ENCODE data around the gene FNDC1.
A peak's percentile ranks its signal among the peaks of the same experiment; 100 is the strongest.
"Not testable (repeated sequence)": the region's sequence is repeated elsewhere in the genome, so short reads cannot be mapped to it uniquely, and the experiment has no call there.

FNDC1 gene

DNA sequence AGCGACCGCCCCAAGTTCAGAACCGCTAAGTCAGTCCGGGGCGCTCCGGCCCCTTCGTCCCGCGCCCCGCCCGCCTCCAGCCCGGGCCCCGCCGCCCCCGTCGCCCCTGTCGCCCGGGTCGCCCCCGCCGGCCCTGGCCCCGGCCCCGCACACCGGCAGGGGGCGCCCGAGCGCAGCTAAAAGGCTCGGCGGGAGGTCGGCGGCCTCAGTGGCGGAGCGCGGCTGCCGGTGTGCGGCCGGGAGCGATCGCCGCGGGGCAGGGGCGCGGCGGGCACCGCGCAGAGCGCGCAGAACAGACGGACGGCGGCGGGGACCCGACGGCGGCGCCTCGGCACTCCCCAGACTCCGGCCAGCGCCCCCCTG is at the start of gene FNDC1:
Gene FNDC1 (plus strand): TSS at position 208 of the 363 bp plus-strand sequence. CDS start 197 bp downstream, outside the sequence.
- no peak for DNase-seq

- no peak for DNase-seq
These were observed 49.4 kb upstream of the FNDC1 start for GRCh38 chr6:159119791-159120190.

DNA sequence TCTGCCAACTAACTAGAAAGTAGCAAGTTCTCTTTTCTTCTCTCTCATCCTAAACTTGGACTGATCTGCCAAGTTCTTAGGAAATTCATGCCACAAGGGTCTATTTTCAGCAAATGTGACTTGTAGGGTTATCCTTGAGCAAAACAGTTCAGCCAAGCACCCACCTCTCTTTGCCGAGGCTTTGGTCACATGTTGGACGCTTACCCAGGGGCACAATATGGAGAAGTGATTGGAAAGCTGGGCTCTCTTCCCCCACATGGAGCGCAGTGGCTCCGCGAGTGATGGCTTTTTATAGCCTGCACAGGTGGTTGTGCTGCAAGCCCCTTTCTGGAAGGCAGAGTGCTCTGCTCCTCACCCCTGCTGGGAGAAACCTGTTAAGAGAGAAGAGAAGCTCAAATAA is 47.7 kb upstream of the FNDC1 start:
- DNase-seq, result no peak

GRCh38 chr6:159122453-159122852 is 46.7 kb upstream of the FNDC1 start:
- no peak for DNase-seq

GRCh38 chr6:159123831-159124230 is 45.4 kb upstream of the FNDC1 start:
- DNase-seq, result not testable (repeated sequence)

DNA sequence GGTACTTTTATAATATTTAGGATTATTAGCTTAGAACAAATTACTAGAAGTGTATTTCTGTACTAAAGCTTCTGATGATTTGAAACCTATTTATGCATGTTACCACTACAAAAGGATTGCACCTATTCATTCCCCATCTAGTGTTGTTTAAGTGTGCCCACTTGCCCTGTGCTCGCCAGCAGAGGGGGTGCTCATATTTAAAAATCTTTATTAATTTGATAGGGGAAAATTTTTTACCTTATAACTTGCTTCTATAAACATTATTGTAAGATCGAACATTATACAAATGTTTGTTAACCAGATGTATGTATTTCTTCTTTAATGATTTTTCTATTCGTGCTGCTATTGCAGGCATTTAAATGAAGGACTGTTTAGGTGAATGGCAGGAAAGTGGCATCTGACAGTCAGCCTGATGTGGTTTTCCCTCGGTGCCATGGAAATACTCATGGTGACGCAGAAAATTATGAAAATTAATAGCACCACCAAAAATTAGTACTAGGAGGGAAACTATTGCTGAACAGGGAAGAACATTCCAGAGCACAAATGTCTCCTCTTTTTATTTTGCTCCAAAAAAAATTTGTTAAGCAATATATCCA is 44.1 kb upstream of the FNDC1 start:
- no peak for DNase-seq

DNA sequence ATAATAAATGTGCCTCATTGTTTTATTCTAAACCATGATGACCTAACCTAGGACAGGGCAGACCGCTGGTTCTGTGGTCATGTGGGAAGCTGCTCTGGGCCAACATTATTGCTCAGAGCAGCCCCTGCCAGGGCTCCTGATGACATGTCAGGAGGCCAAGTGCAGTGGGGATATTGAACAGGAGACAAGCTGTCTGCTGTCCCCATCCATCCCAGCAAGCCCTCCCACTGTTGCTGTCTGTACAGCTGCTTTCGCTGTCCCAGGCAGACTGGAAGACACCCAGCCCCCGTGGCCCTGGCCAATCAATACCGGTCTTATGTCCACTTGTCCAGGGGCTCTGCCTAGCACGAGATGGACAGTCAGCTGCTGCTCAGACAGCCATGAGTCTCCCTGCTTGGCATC is 43.2 kb upstream of the FNDC1 start:
- DNase-seq, result no peak

DNA sequence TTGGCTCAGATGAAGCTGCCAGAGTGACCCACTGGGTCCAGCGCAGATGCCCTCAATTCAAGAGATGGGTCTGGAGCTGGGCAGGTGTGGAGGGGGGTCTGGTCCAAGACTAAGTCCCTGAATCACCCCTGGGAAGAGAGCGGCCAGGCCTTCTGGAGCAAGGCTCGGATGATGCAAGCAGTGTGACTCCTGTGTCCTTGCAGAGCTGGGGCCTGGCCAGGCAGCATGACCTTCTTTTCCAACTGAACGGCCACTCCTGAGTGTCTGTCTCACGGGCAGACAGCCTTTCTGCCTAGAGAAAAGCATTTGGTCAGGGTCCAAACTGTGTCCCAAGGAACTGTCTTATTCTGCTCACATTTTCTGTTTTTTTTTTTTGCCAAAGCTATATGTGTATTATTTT is 42.6 kb upstream of the FNDC1 start:
- DNase-seq, result no peak

- no peak for DNase-seq
These were observed 41.5 kb upstream of the FNDC1 start for GRCh38 chr6:159127701-159128100.

DNA sequence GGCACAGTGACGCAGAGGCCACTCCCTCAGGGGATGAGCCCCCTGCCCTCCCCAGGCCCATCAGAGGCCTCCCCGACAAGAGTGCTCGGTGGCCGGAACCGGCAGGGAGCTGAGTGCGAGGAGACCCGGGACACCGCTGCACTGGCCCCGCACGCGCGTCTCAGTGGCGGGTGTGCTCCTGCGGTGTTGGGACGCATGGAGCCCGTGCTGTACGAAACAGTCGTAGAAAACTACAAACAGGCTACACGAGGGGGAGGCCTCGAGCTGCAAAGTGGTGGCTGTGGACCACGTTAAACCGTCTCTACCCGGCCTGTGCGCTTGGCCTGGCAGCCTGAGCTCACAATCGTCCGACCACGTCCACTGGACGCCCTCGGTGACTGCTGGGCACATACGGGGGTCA is 40.2 kb upstream of the FNDC1 start:
- no peak for DNase-seq

- no peak for DNase-seq
These were observed 38.4 kb upstream of the FNDC1 start for GRCh38 chr6:159130846-159131245.

GRCh38 chr6:159131709-159132108 is 37.5 kb upstream of the FNDC1 start:
- no peak for DNase-seq

- no peak for DNase-seq
These were observed 36.5 kb upstream of the FNDC1 start for GRCh38 chr6:159132664-159133063.

GRCh38 chr6:159134701-159135364 is 34.4 kb upstream of the FNDC1 start:
- DNase-seq, result peak in 1 of 2 donors; percentile 48

DNA sequence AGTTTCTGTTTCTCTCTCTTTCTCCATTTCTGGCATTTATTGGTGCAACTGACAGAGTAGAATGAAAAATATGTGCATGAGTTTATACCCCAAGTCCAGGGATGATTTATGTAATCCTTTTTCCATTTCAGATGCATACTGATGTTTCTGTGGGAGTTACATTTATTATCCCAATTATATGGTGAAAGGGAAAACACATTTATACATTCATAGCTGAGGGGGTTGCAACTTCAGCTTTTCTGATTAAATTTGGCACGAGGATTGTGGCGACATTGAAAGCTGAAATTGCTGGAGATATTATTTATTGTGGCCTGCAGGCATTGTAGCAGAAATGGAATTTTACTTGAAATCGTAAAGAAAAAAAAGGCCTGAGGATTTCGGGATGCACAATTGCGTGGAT is 31.5 kb upstream of the FNDC1 start:
- no peak for DNase-seq

DNA sequence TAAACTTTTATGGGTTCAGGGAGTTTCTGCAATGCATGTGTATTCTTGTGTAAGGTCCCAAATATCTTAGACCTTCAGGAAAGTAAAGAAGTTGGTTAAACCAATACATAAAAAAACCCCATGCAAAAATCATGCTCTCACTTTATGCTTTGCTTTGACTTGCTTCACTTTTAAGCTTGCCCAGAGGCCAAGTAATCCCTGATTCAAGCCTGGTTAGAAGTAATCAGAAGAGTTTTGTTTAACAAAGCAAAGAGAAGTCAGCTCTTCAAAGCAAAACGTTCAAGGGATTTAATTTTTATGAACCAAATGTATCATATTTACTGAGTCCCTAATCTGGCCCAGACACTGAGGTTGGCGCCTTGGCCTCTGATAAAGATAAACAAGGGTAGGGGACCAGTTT is 26.7 kb upstream of the FNDC1 start:
- DNase-seq, result no peak

DNA sequence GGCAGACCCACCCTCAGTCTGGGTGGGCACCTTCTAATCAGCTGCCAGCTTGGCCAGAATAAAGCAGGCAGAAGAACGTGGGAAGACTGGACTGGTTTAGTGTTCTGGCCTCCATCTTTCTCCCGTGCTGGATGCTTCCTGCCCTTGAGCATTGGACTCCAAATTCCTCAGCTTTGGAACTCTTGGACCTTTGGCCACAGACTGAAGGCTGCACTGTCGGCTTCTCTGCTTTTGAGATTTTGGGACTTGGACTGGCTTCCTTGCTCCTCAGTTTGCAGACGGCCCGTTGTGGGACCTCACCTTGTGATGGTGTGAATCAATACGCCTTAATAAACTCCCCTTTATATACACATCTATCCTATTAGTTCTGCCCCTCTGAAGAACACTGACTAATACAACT is 20.6 kb upstream of the FNDC1 start:
- no peak for DNase-seq

DNA sequence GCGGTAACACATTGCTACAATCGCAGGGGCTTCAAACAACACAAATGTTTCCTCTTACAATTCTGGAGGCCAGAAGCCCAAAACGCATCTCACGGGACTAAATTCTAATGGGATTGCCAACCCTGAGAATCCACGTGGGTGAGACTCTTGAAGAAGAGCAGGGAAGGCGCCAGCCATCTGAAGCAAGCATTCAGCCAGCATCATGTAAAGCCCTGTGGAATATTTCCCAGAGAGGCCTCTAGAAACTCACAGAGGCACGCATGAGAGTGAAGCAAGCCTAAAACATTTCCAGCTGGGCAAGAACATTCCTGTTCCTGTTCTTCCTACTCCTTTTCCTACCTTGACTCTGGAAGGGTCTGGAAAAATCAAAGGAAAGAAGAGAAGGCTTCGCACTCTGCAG is 19.6 kb upstream of the FNDC1 start:
- DNase-seq, result no peak

DNA sequence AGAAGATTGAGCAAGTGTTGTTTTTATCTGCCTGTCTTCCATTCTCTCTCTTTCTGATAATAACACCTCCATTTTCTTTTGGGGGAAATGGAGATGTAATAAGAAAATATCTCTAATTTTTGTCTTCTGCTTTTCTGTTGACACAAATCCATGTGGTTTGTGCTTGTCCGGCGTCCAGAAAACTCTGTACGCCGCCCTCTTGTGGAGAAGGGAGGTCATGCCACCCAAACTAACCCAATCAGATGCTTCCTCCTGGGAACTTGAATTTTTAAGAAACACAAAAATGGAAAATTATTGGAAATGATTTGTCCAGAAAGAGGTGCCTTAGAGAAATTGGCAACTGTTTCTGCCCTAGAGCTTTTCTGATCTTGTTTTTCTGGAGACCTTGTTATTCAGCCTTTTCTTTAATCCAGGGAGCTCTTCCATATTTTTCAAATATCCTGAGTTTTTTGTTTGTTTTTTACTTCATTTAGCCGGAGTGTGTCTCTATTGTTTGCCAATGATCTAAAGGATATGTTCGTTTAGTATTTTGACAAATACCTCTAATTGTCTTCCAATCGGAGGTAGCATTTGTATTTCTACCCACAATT is 17.8 kb upstream of the FNDC1 start:
- DNase-seq, result peak in 1 of 2 donors; percentile 11

DNA sequence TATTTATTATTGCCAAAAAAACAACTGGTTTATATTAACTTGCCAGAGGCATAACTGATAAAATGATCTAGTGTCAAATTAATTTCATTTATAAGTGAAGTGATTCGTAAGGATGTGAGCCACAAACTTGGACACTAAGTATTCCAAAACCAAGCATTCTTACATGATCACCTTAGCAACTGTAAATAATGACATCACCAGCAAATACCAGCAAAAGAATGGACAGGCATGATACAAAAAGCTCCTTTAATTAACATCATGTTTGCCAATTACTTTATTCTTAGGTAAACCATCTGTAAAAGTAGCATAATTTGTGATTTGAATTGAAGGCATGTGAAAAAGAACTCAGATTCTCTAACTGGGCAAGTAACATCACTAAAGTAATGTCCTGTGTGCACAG is 17.2 kb upstream of the FNDC1 start:
- no peak for DNase-seq

DNA sequence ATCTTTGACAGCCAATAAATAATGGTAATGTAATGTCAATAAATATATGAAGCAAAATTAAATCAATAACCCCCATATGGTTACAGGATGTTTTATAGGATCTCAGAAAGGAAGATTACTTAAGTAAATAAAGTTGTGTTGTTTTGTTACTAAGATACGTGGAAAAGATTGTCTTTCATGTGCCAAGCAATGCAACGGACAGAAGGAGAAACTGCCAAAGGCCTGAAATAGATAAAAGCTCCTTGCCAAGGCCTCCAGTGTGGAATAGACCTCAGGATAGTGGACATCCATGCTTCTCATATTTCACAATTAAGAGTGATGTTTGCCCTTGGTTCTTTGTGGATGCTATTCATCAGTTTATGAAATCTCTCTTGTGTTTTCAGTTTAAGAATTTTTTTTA is 16.4 kb upstream of the FNDC1 start:
- no peak for DNase-seq

DNA sequence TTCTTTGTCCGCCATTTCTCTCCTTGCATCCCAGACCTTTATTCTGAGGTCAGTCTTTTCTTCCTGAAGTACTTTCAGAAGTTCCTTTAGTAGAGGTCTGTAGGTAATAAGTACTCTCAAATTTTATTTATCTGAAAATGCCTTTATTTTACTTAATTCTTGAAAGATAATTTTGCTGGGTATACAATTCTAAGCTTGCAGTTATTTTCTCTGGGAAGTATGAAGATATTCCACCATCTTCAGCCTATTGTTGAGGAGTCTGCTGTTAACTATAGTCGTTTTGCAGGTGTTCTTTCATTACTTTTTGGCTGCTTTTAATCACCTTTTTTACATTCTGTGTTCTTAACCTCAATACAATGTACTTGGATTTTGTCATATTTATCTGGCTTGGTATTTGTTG is 13.5 kb upstream of the FNDC1 start:
- no peak for DNase-seq

GRCh38 chr6:159156089-159156488 is 13.1 kb upstream of the FNDC1 start:
- no peak for DNase-seq

- no peak for DNase-seq
These were observed 11.8 kb upstream of the FNDC1 start for GRCh38 chr6:159157431-159157830.

DNA sequence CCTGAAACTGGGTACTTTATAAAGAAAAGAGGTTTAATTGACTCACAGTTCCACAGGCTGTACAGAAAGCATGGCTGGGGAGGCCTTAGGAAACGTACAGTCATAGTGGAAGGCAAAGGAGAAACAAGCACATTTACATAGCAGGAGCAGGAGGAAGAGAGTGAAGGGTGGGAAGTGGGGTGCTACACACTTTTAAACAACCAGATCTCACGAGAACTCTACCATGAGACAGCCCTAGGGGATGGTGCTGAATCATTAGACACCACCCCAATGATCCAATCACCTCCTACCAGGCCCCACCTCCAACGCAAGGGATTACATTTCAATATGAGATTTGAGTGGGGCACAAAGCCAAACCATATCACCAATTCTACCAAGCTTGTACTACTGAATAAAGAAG is 7.4 kb upstream of the FNDC1 start:
- DNase-seq, result no peak

Data from bone marrow (tissue), 2 donors.